Measurements from ENCODE around the gene GSKIP. TPM values are rescaled to one million over a fixed set of nuclear protein-coding genes. Genes with fewer than 3 reads are reported as not detected.
A peak's percentile ranks its signal among the peaks of the same experiment; 100 is the strongest.

GSKIP gene
- total RNA-seq, 6 experiments from 2014 or later, result 23.1 to 37.3 (median 27.2) TPM

DNA sequence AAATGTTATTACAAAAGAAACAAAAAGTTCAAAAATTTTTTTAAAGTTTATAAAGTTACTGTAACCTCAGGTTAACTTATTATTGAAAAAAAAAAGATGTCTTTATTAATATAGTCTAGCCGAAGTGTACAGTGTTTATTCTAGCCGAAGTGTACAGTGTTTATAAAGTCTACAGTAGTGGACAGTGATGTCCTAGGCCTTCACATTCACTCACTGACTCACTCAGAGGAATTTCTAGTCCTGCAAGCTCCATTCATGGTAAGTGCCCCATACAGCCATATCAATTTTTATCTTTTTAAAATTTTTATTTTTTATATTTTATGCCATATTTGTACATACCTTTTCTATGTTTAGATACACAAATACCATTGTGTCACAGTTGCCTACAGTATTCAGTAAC is 10.6 kb upstream of the GSKIP start:
- no peak overlapping the region for H3K4me3 Mint-ChIP-seq
- TF ChIP-seq, protein P1, sequence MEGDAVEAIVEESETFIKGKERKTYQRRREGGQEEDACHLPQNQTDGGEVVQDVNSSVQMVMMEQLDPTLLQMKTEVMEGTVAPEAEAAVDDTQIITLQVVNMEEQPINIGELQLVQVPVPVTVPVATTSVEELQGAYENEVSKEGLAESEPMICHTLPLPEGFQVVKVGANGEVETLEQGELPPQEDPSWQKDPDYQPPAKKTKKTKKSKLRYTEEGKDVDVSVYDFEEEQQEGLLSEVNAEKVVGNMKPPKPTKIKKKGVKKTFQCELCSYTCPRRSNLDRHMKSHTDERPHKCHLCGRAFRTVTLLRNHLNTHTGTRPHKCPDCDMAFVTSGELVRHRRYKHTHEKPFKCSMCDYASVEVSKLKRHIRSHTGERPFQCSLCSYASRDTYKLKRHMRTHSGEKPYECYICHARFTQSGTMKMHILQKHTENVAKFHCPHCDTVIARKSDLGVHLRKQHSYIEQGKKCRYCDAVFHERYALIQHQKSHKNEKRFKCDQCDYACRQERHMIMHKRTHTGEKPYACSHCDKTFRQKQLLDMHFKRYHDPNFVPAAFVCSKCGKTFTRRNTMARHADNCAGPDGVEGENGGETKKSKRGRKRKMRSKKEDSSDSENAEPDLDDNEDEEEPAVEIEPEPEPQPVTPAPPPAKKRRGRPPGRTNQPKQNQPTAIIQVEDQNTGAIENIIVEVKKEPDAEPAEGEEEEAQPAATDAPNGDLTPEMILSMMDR (IDR thresholded peaks at IDR 0.05), result no peak
- peaks cover 8% of the 10 kb centered on the region for H3K4me1 Mint-ChIP-seq (ENCODE audit: low read depth)
- H3K9me3 Mint-ChIP-seq, result no peaks in the 10 kb centered on the region
- no peak overlapping the region for H3K27ac Mint-ChIP-seq
- H3K27me3 Mint-ChIP-seq (ENCODE audit: insufficient read depth), result no peaks in the 10 kb centered on the region
- H3K36me3 Mint-ChIP-seq (ENCODE audit: low read depth), result peaks cover 12% of the 10 kb centered on the region; the same call in 1 of the 2 replicates
- no peak for DNase-seq

DNA sequence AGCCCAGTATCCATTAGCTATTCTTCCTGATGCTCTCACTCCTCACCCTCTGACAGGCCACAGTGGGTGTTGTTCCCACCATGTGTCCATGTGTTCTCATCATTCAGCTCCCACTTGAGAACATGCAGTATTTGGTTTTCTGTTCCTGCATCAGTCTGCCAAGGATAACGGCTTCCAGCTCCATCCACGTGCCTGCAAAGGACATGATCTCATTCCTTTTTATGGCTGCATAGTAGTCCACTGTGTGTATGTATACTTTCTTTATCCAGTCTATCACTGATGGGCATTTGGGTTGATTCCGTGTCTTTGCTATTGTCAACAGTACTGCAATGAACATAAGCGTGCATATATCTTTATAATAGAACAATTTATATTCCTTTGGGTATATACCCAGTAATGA is 9.1 kb upstream of the GSKIP start:
- Mint-ChIP-seq H3K36me3 (ENCODE audit: low read depth) (peaks cover 7% of the 10 kb centered on the region; the same call in 1 of the 2 replicates), H3K27ac (no peak overlapping the region), H3K4me3 (no peak overlapping the region), H3K27me3 (ENCODE audit: insufficient read depth) (no peaks in the 10 kb centered on the region), H3K4me1 (ENCODE audit: low read depth) (peaks cover 8% of the 10 kb centered on the region), H3K9me3 (no peaks in the 10 kb centered on the region)
- no peak for DNase-seq
- TF ChIP-seq, protein P1 (IDR thresholded peaks at IDR 0.05), result no peak

DNA sequence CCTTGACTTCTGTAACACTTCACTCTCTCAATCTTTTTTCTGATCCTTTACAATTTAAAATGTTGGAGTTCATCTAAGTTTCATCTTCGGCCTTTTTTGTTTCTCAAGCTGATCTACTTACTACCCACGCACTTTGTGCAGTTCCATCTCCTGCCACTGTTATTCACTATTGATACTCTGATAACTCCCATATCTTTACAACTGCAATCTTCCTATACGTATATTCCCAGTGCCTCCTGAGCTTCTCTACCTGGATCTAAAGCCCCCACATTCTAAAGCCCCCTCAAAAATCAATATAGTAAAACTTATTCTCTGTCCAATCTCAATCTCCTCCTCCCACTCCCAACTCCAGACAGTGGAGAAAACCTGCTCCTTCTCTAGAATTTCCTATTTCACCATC is 6.1 kb upstream of the GSKIP start:
- TF ChIP-seq, protein P1 (IDR thresholded peaks at IDR 0.05), result peak; percentile 41
- no peak overlapping the region for H3K27ac Mint-ChIP-seq
- H3K4me1 Mint-ChIP-seq (ENCODE audit: low read depth), result peaks cover 32% of the 10 kb centered on the region
- no peak for DNase-seq
- no peaks in the 10 kb centered on the region for H3K27me3 Mint-ChIP-seq (ENCODE audit: insufficient read depth)
- H3K36me3 Mint-ChIP-seq (ENCODE audit: low read depth), result peaks cover 7% of the 10 kb centered on the region; the same call in 1 of the 2 replicates
- H3K9me3 Mint-ChIP-seq, result no peaks in the 10 kb centered on the region
- H3K4me3 Mint-ChIP-seq, result no peak overlapping the region

DNA sequence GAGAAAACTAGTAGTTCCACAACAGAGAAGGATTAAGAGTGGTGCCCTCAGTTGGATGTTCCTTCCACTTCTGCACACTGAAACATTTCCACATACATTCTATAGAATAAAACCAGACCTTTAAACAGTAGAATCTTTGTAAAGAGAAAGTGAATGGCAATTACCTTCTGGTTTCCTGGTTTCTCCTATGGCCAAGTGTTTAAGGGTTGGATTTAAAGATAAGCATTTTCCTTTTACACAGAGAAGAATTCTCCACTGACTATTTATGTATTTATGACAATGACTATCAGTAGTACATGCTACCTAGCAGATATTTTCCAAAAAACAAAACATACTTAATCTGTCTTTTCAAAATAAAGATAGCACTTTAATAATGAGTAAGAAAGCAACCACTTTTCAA is 3.4 kb upstream of the GSKIP start:
- no peaks in the 10 kb centered on the region for H3K9me3 Mint-ChIP-seq
- no peak for DNase-seq
- peaks cover 5% of the 10 kb centered on the region; the same call in 1 of the 2 replicates for H3K36me3 Mint-ChIP-seq (ENCODE audit: low read depth)
- H3K4me3 Mint-ChIP-seq, result no peak overlapping the region
- TF ChIP-seq, protein P1 (IDR thresholded peaks at IDR 0.05), result no peak
- H3K27me3 Mint-ChIP-seq (ENCODE audit: insufficient read depth), result peaks cover 2% of the 10 kb centered on the region; the same call in 1 of the 2 replicates
- H3K4me1 Mint-ChIP-seq (ENCODE audit: low read depth), result peaks cover 43% of the 10 kb centered on the region
- H3K27ac Mint-ChIP-seq, result no peak overlapping the region

DNA sequence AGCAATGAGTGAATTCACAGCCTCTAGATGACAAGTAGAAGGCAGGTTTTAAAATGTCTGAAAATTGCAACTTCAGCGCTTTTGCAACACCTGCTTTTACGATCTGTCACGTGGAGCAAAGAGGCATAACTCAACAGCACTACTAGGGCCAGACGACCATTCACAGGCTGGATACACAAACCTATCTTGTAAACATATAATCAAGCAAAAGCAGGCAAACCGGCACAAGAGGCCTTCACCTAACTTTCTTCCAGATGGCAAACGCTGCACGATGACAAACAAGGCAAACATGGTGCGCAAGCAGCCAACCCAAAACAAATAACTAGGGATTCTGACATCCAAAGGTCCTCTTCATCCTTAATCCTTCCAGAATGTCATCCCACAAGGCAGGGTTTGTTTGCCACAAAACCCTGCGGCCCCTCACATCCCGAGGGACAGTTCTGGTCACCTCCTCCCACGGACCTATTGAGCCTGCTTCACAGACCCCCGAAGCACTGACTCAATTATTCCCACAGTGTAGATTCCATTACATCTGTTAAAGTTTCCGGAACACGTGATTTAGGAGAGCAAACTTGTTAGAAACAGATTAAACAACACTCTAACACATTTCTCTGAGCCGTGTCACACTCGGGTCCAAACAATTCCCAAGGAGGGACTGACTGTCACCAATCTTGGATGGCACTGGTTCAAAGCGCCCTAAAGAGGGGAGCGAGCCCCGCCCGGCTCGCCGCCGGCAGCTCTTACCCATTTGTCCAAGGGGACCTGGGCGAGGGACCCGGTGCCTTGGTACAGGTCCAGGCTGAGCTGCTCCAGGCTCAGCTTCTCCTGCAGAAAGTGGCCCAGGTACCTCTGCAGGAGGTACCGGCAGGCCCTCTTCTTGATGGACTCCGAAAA is 1.0 kb upstream of the GSKIP start:
- peaks cover 7% of the 10 kb centered on the region; the same call in 1 of the 2 replicates for H3K36me3 Mint-ChIP-seq (ENCODE audit: low read depth)
- no peaks in the 10 kb centered on the region for H3K9me3 Mint-ChIP-seq
- peaks cover 2% of the 10 kb centered on the region; the same call in 1 of the 2 replicates for H3K27me3 Mint-ChIP-seq (ENCODE audit: insufficient read depth)
- H3K4me1 Mint-ChIP-seq (ENCODE audit: low read depth), result peaks cover 47% of the 10 kb centered on the region
- H3K4me3 Mint-ChIP-seq, result peak overlapping the region; percentile 98
- peak; percentile 49 for DNase-seq
- TF ChIP-seq, protein P1 (IDR thresholded peaks at IDR 0.05), result no peak
- H3K27ac Mint-ChIP-seq, result peak overlapping the region; percentile 78
